WTC11 (cell line): ENCODE results near the gene TTR. TPM values are rescaled to one million over a fixed set of nuclear protein-coding genes. Genes with fewer than 3 reads are reported as not detected.

Source experiments
- ATAC-seq: fragments of 200-7000 bp; cut with Tn5 transposase; 2 replicates; pipeline ENCODE4 v1.10.0; 2021; ENCODE audit warnings: mild to moderate bottlenecking, moderate library complexity
- CTCF ChIA-PET: fragments of 300-600 bp; sonication (Branson Sonifier 250); formaldehyde crosslinking; loops from one replicate; lab custom pipeline; 2021; ENCODE audit warnings: antibody characterized with exemption; lab: Charles Lee
- POLR2A ChIA-PET: fragments of 350-600 bp; sonication (Branson Sonifier 250); formaldehyde crosslinking; loops from one replicate; lab custom pipeline; 2021; ENCODE audit warnings: antibody characterized with exemption; lab: Charles Lee
- DNase-seq: peaks from one replicate; pipeline ENCODE4 v3.0.0; 2021; ENCODE audit warnings: low spot score
- H3K27ac Mint-ChIP-seq: 2 replicates; pipeline ENCODE4 v1.8.0; 2021; ENCODE audit warnings: mixed read lengths
- H3K27me3 Mint-ChIP-seq: 2 replicates; pipeline ENCODE4 v1.8.0; 2021; ENCODE audit warnings: low read depth, mild to moderate bottlenecking, moderate library complexity, mixed read lengths
- H3K36me3 Mint-ChIP-seq: 2 replicates; pipeline ENCODE4 v1.8.0; 2021; ENCODE audit warnings: mixed read lengths
- H3K4me1 Mint-ChIP-seq: 2 replicates; pipeline ENCODE4 v1.8.0; 2022; ENCODE audit warnings: mixed read lengths
- H3K4me3 Mint-ChIP-seq: 2 replicates; pipeline ENCODE4 v1.8.0; 2021; ENCODE audit warnings: mild to moderate bottlenecking, moderate library complexity, mixed read lengths
- H3K9me3 Mint-ChIP-seq: 2 replicates; pipeline ENCODE4 v1.8.0; 2021; ENCODE audit warnings: mixed read lengths
- ATF2 ChIP-seq: sonication (generic); formaldehyde crosslinking; IDR thresholded peaks from 2 replicates; pipeline ENCODE4 v1.8.1; 2022; ENCODE audit warnings: low read depth, missing genetic modification reagents, borderline replicate concordance
- ATF6 ChIP-seq: sonication (generic); formaldehyde crosslinking; IDR thresholded peaks from 2 replicates; pipeline ENCODE4 v1.8.1; 2023; ENCODE audit warnings: mild to moderate bottlenecking, missing genetic modification reagents
- CBFB ChIP-seq: sonication (generic); formaldehyde crosslinking; IDR thresholded peaks from 2 replicates; pipeline ENCODE4 v1.8.1; 2022; ENCODE audit warnings: mild to moderate bottlenecking, low read depth, missing genetic modification reagents
- E2F1 ChIP-seq: sonication (generic); formaldehyde crosslinking; IDR thresholded peaks from 2 replicates; pipeline ENCODE4 v1.8.0; 2022; ENCODE audit warnings: mild to moderate bottlenecking, missing genetic modification reagents
- FOXK1 ChIP-seq: sonication (generic); formaldehyde crosslinking; IDR thresholded peaks from 2 replicates; pipeline ENCODE4 v1.8.0; 2022; ENCODE audit warnings: mild to moderate bottlenecking, moderate library complexity, missing genetic modification reagents
- RELA ChIP-seq: sonication (generic); formaldehyde crosslinking; IDR thresholded peaks from 2 replicates; pipeline ENCODE4 v1.8.1; 2022; ENCODE audit warnings: missing genetic modification reagents, mild to moderate bottlenecking, borderline replicate concordance
- SMAD3 ChIP-seq: sonication (generic); formaldehyde crosslinking; IDR thresholded peaks from 2 replicates; pipeline ENCODE4 v1.8.0; 2022; ENCODE audit warnings: missing genetic modification reagents, mild to moderate bottlenecking, borderline replicate concordance
- STAT6 ChIP-seq: sonication (generic); formaldehyde crosslinking; conservative IDR thresholded peaks from 2 replicates; pipeline ENCODE4 v1.8.1; 2023; ENCODE audit warnings: mild to moderate bottlenecking, low read depth, missing genetic modification reagents, moderate library complexity
- TP53 ChIP-seq: sonication (generic); formaldehyde crosslinking; IDR thresholded peaks from 2 replicates; pipeline ENCODE4 v1.8.1; 2023; ENCODE audit warnings: mild to moderate bottlenecking, missing genetic modification reagents
- ZNF317 ChIP-seq: sonication (generic); formaldehyde crosslinking; IDR thresholded peaks from 2 replicates; pipeline ENCODE4 v1.8.1; 2023; ENCODE audit warnings: low read depth, mild to moderate bottlenecking, moderate library complexity, missing genetic modification reagents, borderline replicate concordance
- total RNA-seq: library from RNA; stranded (reverse); gene quantifications from 3 replicates; pipeline ENCODE4 v1.2.3, GENCODE V29; 2021
- TF ChIP-seq, protein P1 (sequence below): fragments of 250-450 bp; sonication (Bioruptor Pico); IDR thresholded peaks from 2 replicates; pipeline ENCODE4 v1.9.0; 2021; ENCODE audit warnings: mild to moderate bottlenecking
- TF ChIP-seq, protein P2 (sequence below): fragments of 250-450 bp; sonication (Bioruptor Pico); IDR thresholded peaks from 2 replicates; pipeline ENCODE4 v1.8.0; 2021; ENCODE audit warnings: mild to moderate bottlenecking

The TTR gene
- total RNA-seq, 1 experiment from 2014 or later: 1.0 TPM

- no peaks in the 10 kb centered on the region for H3K27me3 Mint-ChIP-seq
- TF ChIP-seq CBFB: no peak
- ChIA-PET POLR2A (no interaction called here), CTCF (no interaction called here)
- no peak overlapping the region for H3K4me3 Mint-ChIP-seq
- ATAC-seq: no peak
- H3K27ac Mint-ChIP-seq: no peak overlapping the region
- H3K4me1 Mint-ChIP-seq: peaks cover 8% of the 10 kb centered on the region; the same call in 1 of the 2 replicates
- H3K36me3 Mint-ChIP-seq: peaks cover 59% of the 10 kb centered on the region
- no peak for DNase-seq
- peaks cover 13% of the 10 kb centered on the region for H3K9me3 Mint-ChIP-seq
Measured at GRCh38 chr18:31637445-31637844, 45.8 kb downstream of the TTR start.

- Mint-ChIP-seq H3K27ac (no peak overlapping the region), H3K27me3 (no peaks in the 10 kb centered on the region), H3K4me1 (peaks cover 29% of the 10 kb centered on the region), H3K36me3 (peaks cover 42% of the 10 kb centered on the region), H3K9me3 (peaks cover 9% of the 10 kb centered on the region), H3K4me3 (no peak overlapping the region)
- ChIA-PET POLR2A (no interaction called here), CTCF (no interaction called here)
- no peak for DNase-seq
- no peak for ATAC-seq
- TF ChIP-seq, protein P1, sequence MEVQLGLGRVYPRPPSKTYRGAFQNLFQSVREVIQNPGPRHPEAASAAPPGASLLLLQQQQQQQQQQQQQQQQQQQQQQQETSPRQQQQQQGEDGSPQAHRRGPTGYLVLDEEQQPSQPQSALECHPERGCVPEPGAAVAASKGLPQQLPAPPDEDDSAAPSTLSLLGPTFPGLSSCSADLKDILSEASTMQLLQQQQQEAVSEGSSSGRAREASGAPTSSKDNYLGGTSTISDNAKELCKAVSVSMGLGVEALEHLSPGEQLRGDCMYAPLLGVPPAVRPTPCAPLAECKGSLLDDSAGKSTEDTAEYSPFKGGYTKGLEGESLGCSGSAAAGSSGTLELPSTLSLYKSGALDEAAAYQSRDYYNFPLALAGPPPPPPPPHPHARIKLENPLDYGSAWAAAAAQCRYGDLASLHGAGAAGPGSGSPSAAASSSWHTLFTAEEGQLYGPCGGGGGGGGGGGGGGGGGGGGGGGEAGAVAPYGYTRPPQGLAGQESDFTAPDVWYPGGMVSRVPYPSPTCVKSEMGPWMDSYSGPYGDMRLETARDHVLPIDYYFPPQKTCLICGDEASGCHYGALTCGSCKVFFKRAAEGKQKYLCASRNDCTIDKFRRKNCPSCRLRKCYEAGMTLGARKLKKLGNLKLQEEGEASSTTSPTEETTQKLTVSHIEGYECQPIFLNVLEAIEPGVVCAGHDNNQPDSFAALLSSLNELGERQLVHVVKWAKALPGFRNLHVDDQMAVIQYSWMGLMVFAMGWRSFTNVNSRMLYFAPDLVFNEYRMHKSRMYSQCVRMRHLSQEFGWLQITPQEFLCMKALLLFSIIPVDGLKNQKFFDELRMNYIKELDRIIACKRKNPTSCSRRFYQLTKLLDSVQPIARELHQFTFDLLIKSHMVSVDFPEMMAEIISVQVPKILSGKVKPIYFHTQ (CRISPR knock-in tag): no peak
- no peak for TF ChIP-seq FOXK1 (CRISPR knock-in tag)
- no peak for TF ChIP-seq SMAD3 (CRISPR knock-in tag)
- no peak for TF ChIP-seq ATF2
- TF ChIP-seq E2F1 (CRISPR knock-in tag): no peak
- TF ChIP-seq, protein P2, sequence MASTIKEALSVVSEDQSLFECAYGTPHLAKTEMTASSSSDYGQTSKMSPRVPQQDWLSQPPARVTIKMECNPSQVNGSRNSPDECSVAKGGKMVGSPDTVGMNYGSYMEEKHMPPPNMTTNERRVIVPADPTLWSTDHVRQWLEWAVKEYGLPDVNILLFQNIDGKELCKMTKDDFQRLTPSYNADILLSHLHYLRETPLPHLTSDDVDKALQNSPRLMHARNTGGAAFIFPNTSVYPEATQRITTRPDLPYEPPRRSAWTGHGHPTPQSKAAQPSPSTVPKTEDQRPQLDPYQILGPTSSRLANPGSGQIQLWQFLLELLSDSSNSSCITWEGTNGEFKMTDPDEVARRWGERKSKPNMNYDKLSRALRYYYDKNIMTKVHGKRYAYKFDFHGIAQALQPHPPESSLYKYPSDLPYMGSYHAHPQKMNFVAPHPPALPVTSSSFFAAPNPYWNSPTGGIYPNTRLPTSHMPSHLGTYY: no peak
- TF ChIP-seq ZNF317: no peak
- TF ChIP-seq STAT6 (CRISPR knock-in tag): no peak
- no peak for TF ChIP-seq TP53 (CRISPR knock-in tag)
- TF ChIP-seq ATF6 (CRISPR knock-in tag): no peak
- no peak for TF ChIP-seq RELA
Measured at GRCh38 chr18:31643003-31643402, 51.3 kb downstream of the TTR start.
